ENCODE measurements around the gene PRMT9. TPM values are rescaled to one million over a fixed set of nuclear protein-coding genes. Genes with fewer than 3 reads are reported as not detected.

Gene PRMT9
- total RNA-seq, 4 donors from 2014 or later = 5.9 to 11.1 (median 6.9) TPM

GRCh38 chr4:147633643-147634042 is 50.3 kb downstream of the PRMT9 start:
- TF ChIP-seq POLR2A (IDR thresholded peaks at IDR 0.05) (no peak), EP300 (IDR thresholded peaks at IDR 0.05) (no peak), CTCF (IDR thresholded peaks at IDR 0.05) (no peak)
- 91 to 95% methylated on average over 1 of the region's 1 CpG for WGBS, 2 donors
- Histone ChIP-seq H3K4me3 (no peak overlapping the region), H3K27ac (no peak overlapping the region), H3K9me3 (peaks cover 0 to 8% (median 0%) of the 10 kb centered on the region in 4 donors), H3K27me3 (no peaks in the 10 kb centered on the region), H3K36me3 (peaks cover 0 to 97% (median 13%) of the 10 kb centered on the region in 3 donors), H3K4me1 (no peaks in the 10 kb centered on the region)
- DNase-seq (ENCODE audit: low spot score in 2 of 2) = no peak

- H3K36me3 ChIP-seq = peaks cover 0 to 97% (median 13%) of the 10 kb centered on the region in 3 donors
- DNase-seq (ENCODE audit: low spot score in 2 of 2) = no peak
- no peaks in the 10 kb centered on the region for H3K4me1 ChIP-seq
- no peaks in the 10 kb centered on the region for H3K27me3 ChIP-seq
- 84 to 85% methylated on average over 3 of the region's 3 CpGs for WGBS, 2 donors
- H3K4me3 ChIP-seq = no peak overlapping the region
- H3K9me3 ChIP-seq = peaks cover 0 to 8% (median 0%) of the 10 kb centered on the region in 4 donors
- H3K27ac ChIP-seq = no peak overlapping the region
- no peak for TF ChIP-seq EP300 (IDR thresholded peaks at IDR 0.05)
- no peak for TF ChIP-seq CTCF (IDR thresholded peaks at IDR 0.05)
- no peak for TF ChIP-seq POLR2A (IDR thresholded peaks at IDR 0.05)
Measured at GRCh38 chr4:147633113-147633512, 50.9 kb downstream of the PRMT9 start.

GRCh38 chr4:147629783-147630730 is 53.9 kb downstream of the PRMT9 start:
- Histone ChIP-seq H3K9me3 (no peaks in the 10 kb centered on the region), H3K36me3 (peaks cover 0 to 97% (median 13%) of the 10 kb centered on the region in 3 donors), H3K27ac (no peak overlapping the region), H3K27me3 (no peaks in the 10 kb centered on the region), H3K4me1 (no peaks in the 10 kb centered on the region), H3K4me3 (no peak overlapping the region)
- DNase-seq (ENCODE audit: low spot score in 2 of 2) = no peak
- 50 to 52% methylated on average over 1 of the region's 1 CpG for WGBS, 2 donors
- TF ChIP-seq CTCF (IDR thresholded peaks at IDR 0.05) = no peak
- TF ChIP-seq EP300 (IDR thresholded peaks at IDR 0.05) = no peak
- TF ChIP-seq POLR2A (IDR thresholded peaks at IDR 0.05) = no peak

- DNase-seq (ENCODE audit: low spot score in 2 of 2) = no peak
- Histone ChIP-seq H3K27me3 (no peaks in the 10 kb centered on the region), H3K4me3 (no peak overlapping the region), H3K27ac (no peak overlapping the region), H3K4me1 (no peaks in the 10 kb centered on the region), H3K9me3 (no peaks in the 10 kb centered on the region), H3K36me3 (peaks cover 0 to 89% (median 6%) of the 10 kb centered on the region in 3 donors)
- WGBS, 2 donors = 57 to 68% methylated on average over 3 of the region's 3 CpGs
- TF ChIP-seq POLR2A (IDR thresholded peaks at IDR 0.05) = no peak
- no peak for TF ChIP-seq CTCF (IDR thresholded peaks at IDR 0.05)
- no peak for TF ChIP-seq EP300 (IDR thresholded peaks at IDR 0.05)
Measured at GRCh38 chr4:147628415-147628814, 55.5 kb downstream of the PRMT9 start.

GRCh38 chr4:147626903-147627302 is 57.1 kb downstream of the PRMT9 start:
- Histone ChIP-seq H3K27ac (no peak overlapping the region), H3K9me3 (no peaks in the 10 kb centered on the region), H3K27me3 (no peaks in the 10 kb centered on the region), H3K4me3 (no peak overlapping the region), H3K4me1 (peaks cover 0 to 9% (median 0%) of the 10 kb centered on the region in 4 donors), H3K36me3 (peaks cover 0 to 84% (median 0%) of the 10 kb centered on the region in 3 donors)
- 86 to 92% methylated on average over 4 of the region's 4 CpGs for WGBS, 2 donors
- TF ChIP-seq EP300 (IDR thresholded peaks at IDR 0.05) (no peak), CTCF (IDR thresholded peaks at IDR 0.05) (no peak), POLR2A (IDR thresholded peaks at IDR 0.05) (no peak)
- no peak for DNase-seq (ENCODE audit: low spot score in 2 of 2)
